Measurements from ENCODE around the gene CDH4. TPM values are rescaled to one million over a fixed set of nuclear protein-coding genes. Genes with fewer than 3 reads are reported as not detected.

The CDH4 gene
- total and polyA plus RNA-seq, 2 of the 13 experiments (the other 11 are each of a cell fraction or from before 2014, with no cell fraction given) = not detected

DNA sequence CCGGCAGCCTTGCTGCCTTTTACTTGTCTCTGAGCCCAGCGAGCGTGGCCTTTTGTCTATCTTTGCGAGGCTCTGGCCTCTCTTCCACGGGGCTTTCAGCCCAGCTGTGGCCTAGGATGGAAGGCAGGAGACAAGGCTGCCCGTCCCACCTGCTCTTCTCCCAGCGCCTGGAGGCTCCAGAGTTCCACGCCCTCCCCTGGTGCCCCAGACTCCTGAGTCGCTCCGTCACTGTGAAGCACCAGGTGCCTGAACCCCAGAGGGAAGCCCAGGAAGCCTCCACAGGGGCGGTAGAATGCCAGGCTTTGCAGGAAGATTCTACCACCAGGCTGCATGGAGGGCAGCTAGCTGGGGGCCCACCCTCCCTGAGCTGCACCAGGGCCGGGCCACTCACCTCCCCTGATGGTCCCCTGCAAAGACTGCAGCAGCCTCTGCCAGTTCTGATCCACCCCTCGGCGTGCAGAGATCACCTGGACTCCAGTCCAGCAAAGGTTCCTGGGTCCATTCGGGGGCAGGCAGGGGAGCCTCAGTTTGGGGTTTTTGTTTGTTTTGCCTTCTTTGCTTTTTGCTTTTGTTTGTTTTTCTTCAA is 384.6 kb downstream of the CDH4 start:
- in situ Hi-C loops (cut with HindIII; ENCODE audit: extremely low pct_ligation_motif_present, low pct_unique_long_range_greater_than_20kb) = no loop called here
- DNase-seq (ENCODE audit: low spot score) (no peak), ATAC-seq (peak; percentile 18; the same call in 1 of the 3 replicates), FAIRE-seq (no peak)
- TF ChIP-seq ZNF773 (CRISPR knock-in tag; IDR thresholded peaks at IDR 0.05; ENCODE audit: borderline replicate concordance) (no peak), MXD4 (CRISPR knock-in tag; IDR thresholded peaks at IDR 0.05) (no peak), ZNF775 (CRISPR knock-in tag; IDR thresholded peaks at IDR 0.05; ENCODE audit: borderline replicate concordance) (no peak), TBP (CRISPR knock-in tag; IDR thresholded peaks at IDR 0.05) (no peak)
- TF ChIP-seq, protein P1, sequence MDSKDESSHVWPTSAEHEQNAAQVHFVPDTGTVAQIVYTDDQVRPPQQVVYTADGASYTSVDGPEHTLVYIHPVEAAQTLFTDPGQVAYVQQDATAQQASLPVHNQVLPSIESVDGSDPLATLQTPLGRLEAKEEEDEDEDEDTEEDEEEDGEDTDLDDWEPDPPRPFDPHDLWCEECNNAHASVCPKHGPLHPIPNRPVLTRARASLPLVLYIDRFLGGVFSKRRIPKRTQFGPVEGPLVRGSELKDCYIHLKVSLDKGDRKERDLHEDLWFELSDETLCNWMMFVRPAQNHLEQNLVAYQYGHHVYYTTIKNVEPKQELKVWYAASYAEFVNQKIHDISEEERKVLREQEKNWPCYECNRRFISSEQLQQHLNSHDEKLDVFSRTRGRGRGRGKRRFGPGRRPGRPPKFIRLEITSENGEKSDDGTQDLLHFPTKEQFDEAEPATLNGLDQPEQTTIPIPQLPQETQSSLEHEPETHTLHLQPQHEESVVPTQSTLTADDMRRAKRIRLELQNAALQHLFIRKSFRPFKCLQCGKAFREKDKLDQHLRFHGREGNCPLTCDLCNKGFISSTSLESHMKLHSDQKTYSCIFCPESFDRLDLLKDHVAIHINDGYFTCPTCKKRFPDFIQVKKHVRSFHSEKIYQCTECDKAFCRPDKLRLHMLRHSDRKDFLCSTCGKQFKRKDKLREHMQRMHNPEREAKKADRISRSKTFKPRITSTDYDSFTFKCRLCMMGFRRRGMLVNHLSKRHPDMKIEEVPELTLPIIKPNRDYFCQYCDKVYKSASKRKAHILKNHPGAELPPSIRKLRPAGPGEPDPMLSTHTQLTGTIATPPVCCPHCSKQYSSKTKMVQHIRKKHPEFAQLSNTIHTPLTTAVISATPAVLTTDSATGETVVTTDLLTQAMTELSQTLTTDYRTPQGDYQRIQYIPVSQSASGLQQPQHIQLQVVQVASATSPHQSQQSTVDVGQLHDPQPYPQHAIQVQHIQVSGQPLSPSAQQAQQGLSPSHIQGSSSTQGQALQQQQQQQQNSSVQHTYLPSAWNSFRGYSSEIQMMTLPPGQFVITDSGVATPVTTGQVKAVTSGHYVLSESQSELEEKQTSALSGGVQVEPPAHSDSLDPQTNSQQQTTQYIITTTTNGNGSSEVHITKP (CRISPR knock-in tag; IDR thresholded peaks at IDR 0.05; ENCODE audit: low read depth) = no peak
- Histone ChIP-seq H3K9ac (ENCODE audit: insufficient read depth, low read depth, low read length) (no peak overlapping the region), H3K79me2 (ENCODE audit: insufficient read depth, low read length) (no peaks in the 10 kb centered on the region), H3K36me3 (replicated peaks in 1 of 2; ENCODE audit: control insufficient read depth in 1 of 2, insufficient read depth in 2 of 2, low read length in 2 of 2) (no peaks in the 10 kb centered on the region), H3K27me3 (ENCODE audit: control insufficient read depth in 1 of 2, insufficient read depth in 2 of 2, low read length in 2 of 2) (peaks cover 8 to 64% of the 10 kb centered on the region in 2 experiments; a peak in 4 of 5 replicates), H4K20me1 (ENCODE audit: insufficient read depth, low read length) (peaks cover 4% of the 10 kb centered on the region; the same call in 1 of the 2 replicates), H2AFZ (ENCODE audit: low read length) (no peak overlapping the region), H3K9me3 (ENCODE audit: low read length) (no peaks in the 10 kb centered on the region), H3K4me2 (ENCODE audit: low read depth, low read length) (no peak overlapping the region), H3K4me3 (replicated peaks in 1 of 3; ENCODE audit: insufficient read depth in 1 of 3, low read depth in 2 of 3, low read length in 3 of 3) (no peak overlapping the region), H3K4me1 (ENCODE audit: insufficient read depth, low read length) (no peaks in the 10 kb centered on the region), H3K27ac (ENCODE audit: extremely low read length, insufficient read depth, low read length) (no peak overlapping the region)
- POLR2A ChIA-PET = no interaction called here
- 23% methylated on average over 15 of the region's 15 CpGs for WGBS (ENCODE audit: low lambda C conversion rate)
- intact Hi-C loops (cut with micrococcal nuclease; ENCODE audit: unreplicated experiment) = no loop called here
- BruUV-seq (replicated peaks) = no TSS peak
- CTCF ChIA-PET (ENCODE audit: low intra/inter-chr PET ratio, low total read pairs) = no interaction called here

All from HepG2 (cell line).